Measurements from ENCODE around the gene NRCAM. TPM values are rescaled to one million over a fixed set of nuclear protein-coding genes. Genes with fewer than 3 reads are reported as not detected.

Gene NRCAM
- total and polyA plus RNA-seq, 7 donors: 1.3 to 3.9 (median 1.8) TPM; not detected in 2

DNA sequence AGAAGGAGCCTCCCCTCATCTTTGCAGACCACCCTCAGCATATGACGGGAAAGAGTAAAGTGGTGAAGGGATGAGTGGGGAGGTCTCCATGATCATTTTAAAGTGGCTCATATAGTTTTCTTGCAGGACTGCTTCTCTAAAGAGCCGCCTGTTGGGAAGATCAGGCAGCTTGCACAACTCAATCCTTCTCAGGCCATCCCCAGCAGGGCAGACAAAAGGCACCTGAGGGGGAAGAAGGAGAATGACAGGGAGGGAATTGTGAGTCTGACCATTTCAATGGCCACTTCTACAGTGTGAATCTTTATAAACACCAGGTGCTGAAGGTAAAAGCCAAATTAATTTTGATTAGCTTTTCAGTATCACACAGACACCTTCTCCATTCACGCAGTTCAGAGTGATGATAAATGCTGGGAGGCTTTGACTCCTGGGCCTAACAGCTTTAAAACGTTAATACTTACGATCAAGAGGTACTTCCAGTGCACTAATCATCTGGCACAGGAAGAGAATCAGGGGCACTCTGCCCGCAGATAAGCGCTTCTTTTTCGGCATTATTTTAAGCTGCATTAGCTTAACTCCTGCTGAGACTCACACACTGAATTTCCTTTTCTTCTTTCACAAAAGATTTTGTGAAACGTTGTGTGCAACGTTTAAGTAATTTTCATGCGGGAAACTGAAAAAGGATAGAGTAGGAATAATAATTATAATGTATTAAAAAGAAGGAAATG is 216.6 kb downstream of the NRCAM start:
- Histone ChIP-seq H3K36me3 (no peaks in the 10 kb centered on the region), H3K4me3 (no peak overlapping the region), H3K9me3 (no peaks in the 10 kb centered on the region), H3K27me3 (no peaks in the 10 kb centered on the region), H3K27ac (no peak overlapping the region), H3K4me1 (no peaks in the 10 kb centered on the region)
- DNase-seq: no peak
- intact Hi-C loops (cut with DNase I): no loop called here
- 79 to 91% methylated on average over 11 of the region's 11 CpGs for WGBS, 2 donors
- no peak for TF ChIP-seq POLR2A (IDR thresholded peaks at IDR 0.05)
- TF ChIP-seq, protein P1, sequence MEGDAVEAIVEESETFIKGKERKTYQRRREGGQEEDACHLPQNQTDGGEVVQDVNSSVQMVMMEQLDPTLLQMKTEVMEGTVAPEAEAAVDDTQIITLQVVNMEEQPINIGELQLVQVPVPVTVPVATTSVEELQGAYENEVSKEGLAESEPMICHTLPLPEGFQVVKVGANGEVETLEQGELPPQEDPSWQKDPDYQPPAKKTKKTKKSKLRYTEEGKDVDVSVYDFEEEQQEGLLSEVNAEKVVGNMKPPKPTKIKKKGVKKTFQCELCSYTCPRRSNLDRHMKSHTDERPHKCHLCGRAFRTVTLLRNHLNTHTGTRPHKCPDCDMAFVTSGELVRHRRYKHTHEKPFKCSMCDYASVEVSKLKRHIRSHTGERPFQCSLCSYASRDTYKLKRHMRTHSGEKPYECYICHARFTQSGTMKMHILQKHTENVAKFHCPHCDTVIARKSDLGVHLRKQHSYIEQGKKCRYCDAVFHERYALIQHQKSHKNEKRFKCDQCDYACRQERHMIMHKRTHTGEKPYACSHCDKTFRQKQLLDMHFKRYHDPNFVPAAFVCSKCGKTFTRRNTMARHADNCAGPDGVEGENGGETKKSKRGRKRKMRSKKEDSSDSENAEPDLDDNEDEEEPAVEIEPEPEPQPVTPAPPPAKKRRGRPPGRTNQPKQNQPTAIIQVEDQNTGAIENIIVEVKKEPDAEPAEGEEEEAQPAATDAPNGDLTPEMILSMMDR (IDR thresholded peaks at IDR 0.05): no peak
- no peak for TF ChIP-seq EP300 (IDR thresholded peaks at IDR 0.05)
- no peak for TF ChIP-seq POLR2AphosphoS5 (IDR thresholded peaks at IDR 0.05)

DNA sequence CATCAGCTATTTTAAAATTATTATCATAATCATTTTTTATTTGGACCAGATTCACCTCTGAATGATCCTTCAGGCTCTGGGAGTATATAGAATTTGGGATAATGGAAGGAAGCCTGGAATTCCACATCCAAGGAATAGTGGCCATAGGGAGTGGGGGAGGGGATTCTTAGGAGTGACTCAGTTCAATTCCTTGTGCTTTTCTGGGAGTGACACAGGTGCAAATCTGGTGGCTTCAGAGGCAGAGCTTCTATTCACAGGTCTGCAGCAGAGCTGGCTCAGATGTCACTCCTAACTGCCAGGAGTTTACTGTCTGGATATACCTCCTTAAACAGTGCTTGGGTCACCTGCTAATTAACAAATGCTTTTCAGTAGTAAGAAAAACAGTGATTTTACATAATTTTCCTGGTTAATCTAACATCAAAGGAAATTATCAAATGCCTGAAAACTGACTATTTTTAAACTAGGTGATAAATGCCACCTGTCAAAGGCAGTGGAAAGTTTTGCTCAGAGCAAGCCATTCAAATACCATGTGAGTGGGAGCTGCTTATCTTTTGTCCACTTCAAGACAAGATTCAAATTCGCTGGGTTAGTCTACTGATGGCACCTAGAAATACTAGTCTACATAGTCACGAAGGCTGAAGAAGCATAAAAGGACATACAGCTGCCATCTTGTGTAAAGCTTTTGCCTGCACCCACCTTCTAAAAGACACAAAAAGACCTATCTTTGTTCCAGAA is 219.4 kb downstream of the NRCAM start:
- WGBS, 2 donors: 72 to 75% methylated on average over 2 of the region's 2 CpGs
- Histone ChIP-seq H3K4me3 (no peak overlapping the region), H3K36me3 (no peaks in the 10 kb centered on the region), H3K4me1 (no peaks in the 10 kb centered on the region), H3K27me3 (no peaks in the 10 kb centered on the region), H3K27ac (no peak overlapping the region), H3K9me3 (no peaks in the 10 kb centered on the region)
- intact Hi-C loops (cut with DNase I): no loop called here
- DNase-seq: no peak
- TF ChIP-seq POLR2AphosphoS5 (IDR thresholded peaks at IDR 0.05) (no peak), POLR2A (IDR thresholded peaks at IDR 0.05) (no peak)

DNA sequence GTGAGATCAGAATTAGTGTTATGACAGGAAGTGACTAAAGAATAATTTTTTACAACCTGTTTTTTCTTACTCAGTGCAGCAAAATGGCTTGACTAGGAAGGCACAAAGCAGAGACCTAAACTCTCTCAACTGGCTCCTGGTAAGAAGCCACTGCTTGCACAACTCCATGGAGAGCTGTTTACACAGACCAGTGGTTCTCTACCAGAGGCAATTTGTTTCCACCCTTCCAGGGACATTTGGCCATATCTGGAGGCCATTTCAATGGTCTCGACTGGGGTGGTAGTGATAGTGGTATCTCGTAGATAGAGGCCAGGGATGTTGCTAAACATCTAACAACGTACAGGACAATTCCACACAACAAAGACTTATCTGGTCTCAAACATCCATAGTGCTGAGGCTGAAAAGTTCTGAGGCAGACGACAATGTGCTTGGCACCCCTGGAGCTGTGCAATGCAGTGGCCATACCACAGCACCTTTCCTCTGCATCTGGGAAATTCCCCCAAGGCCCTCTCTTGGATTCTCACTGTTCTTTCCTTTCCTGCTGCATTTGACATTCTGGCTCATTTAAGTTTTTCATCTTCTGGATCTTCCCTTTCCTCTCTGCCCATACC is 220.7 kb downstream of the NRCAM start:
- Histone ChIP-seq H3K4me1 (no peaks in the 10 kb centered on the region), H3K36me3 (no peaks in the 10 kb centered on the region), H3K9me3 (no peaks in the 10 kb centered on the region), H3K27me3 (no peaks in the 10 kb centered on the region), H3K27ac (no peak overlapping the region), H3K4me3 (no peak overlapping the region)
- intact Hi-C loops (cut with DNase I): no loop called here
- TF ChIP-seq POLR2A (IDR thresholded peaks at IDR 0.05) (no peak), EP300 (IDR thresholded peaks at IDR 0.05) (no peak), POLR2AphosphoS5 (IDR thresholded peaks at IDR 0.05) (no peak)
- TF ChIP-seq, protein P1 (IDR thresholded peaks at IDR 0.05): no peak
- DNase-seq: no peak
- 87 to 88% methylated on average over 4 of the region's 4 CpGs for WGBS, 2 donors

DNA sequence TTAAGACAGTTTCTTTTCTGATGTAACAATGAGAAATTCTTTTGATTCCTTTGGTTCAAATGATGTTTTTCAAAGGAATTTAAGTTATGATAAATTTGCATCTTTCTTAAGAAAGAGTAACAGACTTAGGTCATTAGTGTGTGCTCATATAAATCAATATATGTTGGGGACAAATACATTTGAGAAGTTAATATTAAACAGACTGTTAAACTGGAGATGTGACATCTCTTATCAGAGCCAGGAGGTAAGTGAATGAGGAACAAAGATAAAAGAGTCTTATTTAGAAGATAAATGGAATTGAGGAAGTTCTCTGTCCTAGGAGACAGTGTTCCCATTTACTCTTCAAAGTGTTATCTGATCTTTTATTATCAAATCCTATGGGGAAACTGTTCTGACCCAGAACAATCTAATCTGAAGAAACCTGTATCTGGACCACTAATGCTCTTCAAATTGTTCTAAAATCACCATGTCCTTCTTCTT is 221.2 kb downstream of the NRCAM start:
- no peak for DNase-seq
- Histone ChIP-seq H3K27ac (no peak overlapping the region), H3K9me3 (no peaks in the 10 kb centered on the region), H3K4me3 (no peak overlapping the region), H3K27me3 (no peaks in the 10 kb centered on the region), H3K4me1 (no peaks in the 10 kb centered on the region), H3K36me3 (no peaks in the 10 kb centered on the region)
- intact Hi-C loops (cut with DNase I): no loop called here
- no peak for TF ChIP-seq POLR2A (IDR thresholded peaks at IDR 0.05)
- TF ChIP-seq POLR2AphosphoS5 (IDR thresholded peaks at IDR 0.05): no peak
- TF ChIP-seq EP300 (IDR thresholded peaks at IDR 0.05): no peak
- TF ChIP-seq, protein P1 (IDR thresholded peaks at IDR 0.05): no peak

DNA sequence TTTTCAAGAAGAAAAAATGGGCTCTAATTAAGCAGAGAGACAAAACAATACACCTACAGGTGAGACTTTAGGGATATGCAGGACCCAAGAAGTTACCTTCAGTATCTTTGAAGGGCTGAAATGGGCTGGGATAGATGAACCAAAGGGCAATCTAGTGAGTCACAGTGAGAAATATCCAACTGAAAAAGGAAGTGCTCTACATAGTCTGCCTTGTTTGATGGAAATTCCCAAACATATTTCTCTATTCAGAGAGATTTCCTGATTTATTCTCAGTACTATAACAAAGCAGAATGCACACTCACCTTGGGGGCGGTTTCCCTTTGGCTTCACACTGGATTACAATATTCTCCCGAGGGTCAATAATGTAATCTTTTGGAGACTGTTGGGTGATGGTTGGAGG is 222.0 kb downstream of the NRCAM start:
- no peaks in the 10 kb centered on the region for H3K9me3 ChIP-seq
- DNase-seq: no peak
- TF ChIP-seq POLR2A (IDR thresholded peaks at IDR 0.05) (no peak), EP300 (IDR thresholded peaks at IDR 0.05) (no peak), POLR2AphosphoS5 (IDR thresholded peaks at IDR 0.05) (no peak)
- TF ChIP-seq, protein P1 (IDR thresholded peaks at IDR 0.05): no peak
- no peak overlapping the region for H3K27ac ChIP-seq
- WGBS, 2 donors: 78 to 83% methylated on average over 2 of the region's 2 CpGs
- H3K36me3 ChIP-seq: no peaks in the 10 kb centered on the region
- intact Hi-C loops (cut with DNase I): no loop called here
- H3K4me1 ChIP-seq: no peaks in the 10 kb centered on the region
- H3K4me3 ChIP-seq: no peak overlapping the region
- H3K27me3 ChIP-seq: no peaks in the 10 kb centered on the region

Data from sigmoid colon (tissue), 7 donors.